ENCODE data around the gene NKX6-2.

The NKX6-2 gene

GRCh38 chr10:132785723-132786475 is at the start of gene NKX6-2:
TSS of gene NKX6-2 (minus strand) at chr10:132786147. CDS start at chr10:132785948, 199 bp downstream.
- Histone ChIP-seq H3K4me1 (peaks cover 6% of the 10 kb centered on the region; the same call in 1 of the 2 replicates), H3K4me2 (no peak within 1 kb of the TSS), H3K27me3 (peaks cover 30% of the 10 kb centered on the region), H3K36me3 (peaks cover 23% of the 10 kb centered on the region), H4K20me1 (no peaks in the 10 kb centered on the region), H3K27ac (no peak within 1 kb of the TSS), H3K4me3 (peak within 1 kb of the TSS; percentile 36), H3K9me3 (peaks cover 54% of the 10 kb centered on the region), H3K9ac (no peak within 1 kb of the TSS)
- no peak for TF ChIP-seq Cebpa-rat (IDR thresholded peaks at IDR 0.05)

- TF ChIP-seq Cebpa-rat (IDR thresholded peaks at IDR 0.05), result no peak
- Histone ChIP-seq H3K36me3 (no peaks in the 10 kb centered on the region), H3K27ac (no peak overlapping the region), H3K9me3 (no peaks in the 10 kb centered on the region), H3K4me2 (no peak overlapping the region), H3K4me3 (no peak overlapping the region), H4K20me1 (no peaks in the 10 kb centered on the region), H3K9ac (no peak overlapping the region), H3K27me3 (no peaks in the 10 kb centered on the region), H3K4me1 (peaks cover 42% of the 10 kb centered on the region)
These were observed 49.2 kb upstream of the NKX6-2 start for GRCh38 chr10:132834891-132835847.

- H3K4me3 ChIP-seq, result no peak overlapping the region
- no peaks in the 10 kb centered on the region for H3K9me3 ChIP-seq
- no peak overlapping the region for H3K9ac ChIP-seq
- no peaks in the 10 kb centered on the region for H4K20me1 ChIP-seq
- no peak overlapping the region for H3K4me2 ChIP-seq
- peaks cover 34% of the 10 kb centered on the region for H3K4me1 ChIP-seq
- no peaks in the 10 kb centered on the region for H3K36me3 ChIP-seq
- no peak for TF ChIP-seq Cebpa-rat (IDR thresholded peaks at IDR 0.05)
- H3K27ac ChIP-seq, result no peak overlapping the region
- H3K27me3 ChIP-seq, result no peaks in the 10 kb centered on the region
These were observed 48.4 kb upstream of the NKX6-2 start for GRCh38 chr10:132834311-132834761.

GRCh38 chr10:132833421-132834111 is 47.6 kb upstream of the NKX6-2 start:
- no peaks in the 10 kb centered on the region for H3K27me3 ChIP-seq
- TF ChIP-seq Cebpa-rat (IDR thresholded peaks at IDR 0.05), result no peak

GRCh38 chr10:132832186-132832969 is 46.4 kb upstream of the NKX6-2 start:
- H3K27me3 ChIP-seq, result no peaks in the 10 kb centered on the region
- H3K27ac ChIP-seq, result no peak overlapping the region
- H3K9ac ChIP-seq, result no peak overlapping the region
- no peak overlapping the region for H3K4me3 ChIP-seq
- TF ChIP-seq Cebpa-rat (IDR thresholded peaks at IDR 0.05), result no peak
- H3K36me3 ChIP-seq, result no peaks in the 10 kb centered on the region
- H3K9me3 ChIP-seq, result no peaks in the 10 kb centered on the region
- H4K20me1 ChIP-seq, result no peaks in the 10 kb centered on the region
- H3K4me2 ChIP-seq, result no peak overlapping the region
- peaks cover 15% of the 10 kb centered on the region for H3K4me1 ChIP-seq

More at GRCh38 chr10:132833421-132834111, 47.6 kb upstream of the NKX6-2 start:
- no peak overlapping the region for H3K4me3 ChIP-seq
- peaks cover 27% of the 10 kb centered on the region for H3K4me1 ChIP-seq
- no peaks in the 10 kb centered on the region for H3K36me3 ChIP-seq
- H3K9me3 ChIP-seq, result no peaks in the 10 kb centered on the region
- H3K27ac ChIP-seq, result no peak overlapping the region
- H3K9ac ChIP-seq, result no peak overlapping the region
- H4K20me1 ChIP-seq, result no peaks in the 10 kb centered on the region
- 0 out of 2 replicates have a peak overlapping the region, but pooled peaks have one; percentile 5 for H3K4me2 ChIP-seq

- no peaks in the 10 kb centered on the region for H4K20me1 ChIP-seq
- no peaks in the 10 kb centered on the region for H3K27me3 ChIP-seq
- H3K9ac ChIP-seq, result no peak overlapping the region
- H3K4me1 ChIP-seq, result no peaks in the 10 kb centered on the region; the same call in 1 of the 2 replicates
- H3K4me3 ChIP-seq, result no peak overlapping the region
- no peaks in the 10 kb centered on the region for H3K36me3 ChIP-seq
- no peak overlapping the region for H3K27ac ChIP-seq
- TF ChIP-seq Cebpa-rat (IDR thresholded peaks at IDR 0.05), result no peak
- peaks cover 26% of the 10 kb centered on the region for H3K9me3 ChIP-seq
- H3K4me2 ChIP-seq, result no peak overlapping the region
These were observed 43.5 kb upstream of the NKX6-2 start for GRCh38 chr10:132829403-132829802.

- H4K20me1 ChIP-seq, result no peaks in the 10 kb centered on the region
- H3K9me3 ChIP-seq, result peaks cover 26% of the 10 kb centered on the region
- no peak for TF ChIP-seq Cebpa-rat (IDR thresholded peaks at IDR 0.05)
- H3K27ac ChIP-seq, result no peak overlapping the region
- H3K36me3 ChIP-seq, result no peaks in the 10 kb centered on the region
- no peak overlapping the region for H3K4me3 ChIP-seq
- H3K4me1 ChIP-seq, result no peaks in the 10 kb centered on the region; the same call in 1 of the 2 replicates
- no peak overlapping the region for H3K9ac ChIP-seq
- H3K4me2 ChIP-seq, result no peak overlapping the region
- H3K27me3 ChIP-seq, result no peaks in the 10 kb centered on the region
These were observed 42.7 kb upstream of the NKX6-2 start for GRCh38 chr10:132828681-132829080.

- Histone ChIP-seq H3K9me3 (peaks cover 27% of the 10 kb centered on the region), H3K9ac (no peak overlapping the region), H3K27ac (no peak overlapping the region), H3K4me3 (no peak overlapping the region), H3K4me1 (no peaks in the 10 kb centered on the region; the same call in 1 of the 2 replicates), H3K27me3 (no peaks in the 10 kb centered on the region), H3K4me2 (no peak overlapping the region), H3K36me3 (no peaks in the 10 kb centered on the region), H4K20me1 (no peaks in the 10 kb centered on the region)
- no peak for TF ChIP-seq Cebpa-rat (IDR thresholded peaks at IDR 0.05)
These were observed 42.1 kb upstream of the NKX6-2 start for GRCh38 chr10:132827861-132828539.
